GM06990 (cell line): Measurements from ENCODE around the gene PGRMC2.
"Not testable (repeated sequence)": the region's sequence is repeated elsewhere in the genome, so short reads cannot be mapped to it uniquely, and the experiment has no call there.

Source experiments
- DNase-seq: peaks from one replicate; pipeline ENCODE4 v3.0.0-alpha.2; 2011; ENCODE audit not compliant: insufficient read length; ENCODE audit errors: extremely low read depth
- H3K27me3 ChIP-seq: replicated peaks from 2 replicates; pipeline ENCODE4 v1.6.0; 2011; ENCODE audit warnings: low read length; ENCODE audit not compliant: control insufficient read depth, insufficient read depth
- H3K36me3 ChIP-seq: 2 replicates; pipeline ENCODE4 v1.5.1; 2011; ENCODE audit warnings: low read length; ENCODE audit not compliant: control insufficient read depth, insufficient read depth
- H3K4me3 ChIP-seq: replicated peaks from 2 replicates; pipeline ENCODE4 v1.5.1; 2011; ENCODE audit warnings: low read depth, mild to moderate bottlenecking, control low read depth, low read length
- CTCF ChIP-seq: IDR thresholded peaks from 2 replicates; pipeline ENCODE4 v1.5.1; 2011; ENCODE audit warnings: low read length, control low read depth, mild to moderate bottlenecking, inconsistent platforms; ENCODE audit not compliant: insufficient read depth, poor library complexity, severe bottlenecking

The PGRMC2 gene

GRCh38 chr4:128258166-128258565, 29.4 kb downstream of the PGRMC2 start:
- H3K36me3 ChIP-seq, H3K27me3 ChIP-seq, DNase-seq, H3K4me3 ChIP-seq: not testable (repeated sequence)

GRCh38 chr4:128256539-128256938, 31.1 kb downstream of the PGRMC2 start:
- H3K36me3 ChIP-seq = no peaks in the 10 kb centered on the region
- H3K4me3 ChIP-seq = no peak overlapping the region
- DNase-seq = peak; percentile 9
- no peak for TF ChIP-seq CTCF
- H3K27me3 ChIP-seq = no peaks in the 10 kb centered on the region

GRCh38 chr4:128255906-128256305, 31.7 kb downstream of the PGRMC2 start:
- TF ChIP-seq CTCF = no peak
- H3K27me3 ChIP-seq = no peaks in the 10 kb centered on the region
- H3K4me3 ChIP-seq = no peak overlapping the region
- H3K36me3 ChIP-seq = no peaks in the 10 kb centered on the region
- no peak for DNase-seq

- TF ChIP-seq CTCF = no peak
- Histone ChIP-seq H3K36me3 (no peaks in the 10 kb centered on the region), H3K4me3 (no peak overlapping the region), H3K27me3 (no peaks in the 10 kb centered on the region)
- no peak for DNase-seq
These were observed 37.6 kb downstream of the PGRMC2 start for GRCh38 chr4:128249787-128250668.

- Histone ChIP-seq H3K4me3 (no peak overlapping the region), H3K36me3 (no peaks in the 10 kb centered on the region), H3K27me3 (no peaks in the 10 kb centered on the region)
- no peak for TF ChIP-seq CTCF
- DNase-seq = no peak
These were observed 39.7 kb downstream of the PGRMC2 start for GRCh38 chr4:128247906-128248305.

GRCh38 chr4:128245391-128245790, 42.2 kb downstream of the PGRMC2 start:
- not testable (repeated sequence) for H3K4me3 ChIP-seq, H3K27me3 ChIP-seq, DNase-seq, H3K36me3 ChIP-seq
